Fibroblast of peridontal ligament (primary cell): Measurements from ENCODE around the gene APLF.
"Not testable (repeated sequence)": the region's sequence is repeated elsewhere in the genome, so short reads cannot be mapped to it uniquely, and the experiment has no call there.

Experiments used
- DNase-seq: peaks from one replicate; pipeline ENCODE4 v3.0.0-alpha.2; 2010; ENCODE audit errors: extremely low read depth

The APLF gene

DNA sequence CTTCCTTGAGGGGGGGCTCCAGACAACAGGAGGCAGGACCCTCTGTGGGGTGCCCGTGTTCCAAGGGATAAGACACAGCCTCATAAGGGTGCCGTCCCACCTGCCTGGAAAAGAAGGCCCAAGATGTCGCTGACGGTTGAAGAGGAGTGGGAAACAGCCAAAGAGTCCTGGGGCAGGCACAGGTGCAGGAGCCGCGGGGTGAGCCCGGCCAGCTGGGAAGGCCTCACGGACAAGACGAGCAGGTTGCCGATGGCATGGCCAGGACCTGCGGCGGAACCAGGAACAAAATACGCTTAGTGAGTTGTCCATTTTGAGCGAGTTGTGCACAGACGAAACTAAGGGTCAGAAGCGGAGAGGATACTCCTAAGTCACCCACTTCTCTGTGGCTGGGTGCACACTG, 61.8 kb downstream of the APLF start:
- DNase-seq = not testable (repeated sequence)

DNA sequence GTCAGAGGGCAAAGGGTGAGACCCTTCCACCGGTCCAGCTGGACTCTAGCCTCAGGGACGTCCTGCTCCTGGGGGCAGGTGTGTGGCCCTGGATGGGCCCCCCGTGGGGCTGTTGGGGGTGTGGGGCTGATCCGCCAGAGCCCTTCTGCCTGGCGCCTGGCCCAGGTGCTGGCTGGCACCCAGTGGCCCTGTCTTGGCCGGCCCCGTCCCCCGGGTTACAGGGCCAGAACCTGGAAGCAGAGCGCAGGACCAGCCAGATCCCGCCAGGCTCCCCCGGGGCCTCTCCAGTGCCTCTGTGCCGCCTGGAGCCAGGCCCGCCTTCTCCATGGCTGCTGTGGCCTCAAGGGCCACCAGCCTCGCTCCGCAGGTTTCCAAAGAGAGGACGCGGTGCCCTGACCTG, 62.3 kb downstream of the APLF start:
- not testable (repeated sequence) for DNase-seq

DNA sequence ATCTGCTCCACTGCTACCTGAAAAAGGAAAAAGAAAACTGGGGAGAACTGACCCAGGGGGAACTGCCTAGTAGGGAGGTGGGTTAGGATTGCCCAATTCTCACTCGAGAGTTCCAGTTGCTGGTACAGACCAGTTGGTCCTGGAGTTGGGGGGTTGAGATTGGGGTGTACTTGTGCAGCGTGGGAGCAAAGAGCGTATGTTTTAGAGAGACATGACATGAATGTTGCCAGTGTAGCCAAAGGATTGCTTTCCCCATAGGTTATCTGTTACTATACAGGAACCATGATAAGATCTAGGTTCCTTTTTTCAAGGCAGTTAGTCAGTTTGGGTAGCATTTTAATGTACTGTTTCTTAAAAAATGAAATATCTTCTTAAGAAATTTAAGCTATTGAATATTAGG, 68.6 kb downstream of the APLF start:
- DNase-seq = no peak

DNA sequence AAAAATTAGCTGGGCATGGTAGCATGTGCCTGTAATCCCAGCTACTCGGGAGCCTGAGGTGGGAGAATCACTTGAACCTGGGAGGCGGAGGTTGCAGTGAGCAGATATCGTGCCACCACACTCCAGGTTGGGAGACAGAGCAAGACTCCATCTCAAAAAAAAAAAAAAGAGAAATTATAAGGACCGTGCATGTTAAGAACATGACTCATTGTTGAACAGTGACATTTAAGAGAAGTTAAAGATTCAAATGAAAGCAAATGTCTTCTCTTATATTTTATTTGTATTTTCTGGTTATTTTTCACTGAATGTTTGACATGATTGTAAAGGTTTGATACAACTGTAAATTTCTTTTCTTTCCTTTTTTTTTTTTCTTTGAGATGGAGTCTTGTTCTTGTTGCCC, 69.6 kb downstream of the APLF start:
- DNase-seq = no peak

DNA sequence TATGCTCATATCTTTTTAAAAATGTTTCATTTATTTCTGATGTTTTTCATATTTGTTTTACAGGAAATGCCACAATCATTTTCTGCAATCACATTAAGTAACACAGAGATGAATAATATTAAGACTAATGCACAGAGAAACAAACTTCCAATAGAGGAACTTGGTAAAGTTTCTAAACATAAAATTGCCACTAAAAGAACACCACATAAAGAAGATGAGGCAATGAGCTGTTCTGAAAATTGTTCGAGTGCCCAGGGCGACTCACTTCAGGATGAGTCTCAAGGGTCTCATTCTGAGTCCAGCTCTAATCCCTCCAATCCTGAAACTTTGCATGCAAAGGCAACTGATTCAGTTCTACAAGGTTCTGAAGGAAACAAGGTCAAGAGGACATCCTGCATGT, 70.4 kb downstream of the APLF start:
- DNase-seq = peak; percentile 54

DNA sequence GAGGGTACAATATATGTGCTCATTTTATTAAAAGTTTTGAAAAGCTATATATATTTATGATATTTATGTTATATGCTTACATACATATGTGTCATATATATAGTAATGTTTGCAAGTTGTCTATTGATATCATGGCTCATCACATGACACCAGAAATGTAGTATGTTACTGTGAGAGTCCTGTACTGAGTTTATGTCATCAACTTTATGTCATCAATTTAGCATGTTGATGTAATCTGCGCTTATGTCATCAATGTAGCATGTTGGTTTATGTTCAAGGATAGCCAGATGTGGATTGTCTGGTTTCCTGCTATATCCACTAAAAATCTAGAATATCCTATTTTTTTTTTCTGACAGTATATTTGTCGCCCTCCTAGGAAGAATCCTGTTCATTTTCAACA, 77.4 kb downstream of the APLF start:
- no peak for DNase-seq

DNA sequence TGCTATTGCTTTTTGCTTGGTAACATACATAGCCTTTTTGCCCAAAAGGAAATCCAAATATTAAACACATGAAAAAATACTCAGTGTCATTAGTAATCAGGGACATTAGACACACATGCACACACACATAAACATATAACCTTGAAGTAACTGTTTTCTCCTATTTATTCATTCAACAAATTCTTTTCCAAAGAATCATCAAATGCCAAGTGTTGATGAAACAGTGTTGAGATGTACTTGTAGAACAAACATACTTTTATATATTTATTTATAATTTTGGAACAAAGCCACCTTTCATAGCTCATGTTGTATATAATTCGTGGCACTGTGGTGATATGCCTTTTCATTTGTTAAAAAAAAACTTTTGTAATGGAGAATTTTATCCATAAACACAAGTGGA, 81.0 kb downstream of the APLF start:
- DNase-seq = no peak

DNA sequence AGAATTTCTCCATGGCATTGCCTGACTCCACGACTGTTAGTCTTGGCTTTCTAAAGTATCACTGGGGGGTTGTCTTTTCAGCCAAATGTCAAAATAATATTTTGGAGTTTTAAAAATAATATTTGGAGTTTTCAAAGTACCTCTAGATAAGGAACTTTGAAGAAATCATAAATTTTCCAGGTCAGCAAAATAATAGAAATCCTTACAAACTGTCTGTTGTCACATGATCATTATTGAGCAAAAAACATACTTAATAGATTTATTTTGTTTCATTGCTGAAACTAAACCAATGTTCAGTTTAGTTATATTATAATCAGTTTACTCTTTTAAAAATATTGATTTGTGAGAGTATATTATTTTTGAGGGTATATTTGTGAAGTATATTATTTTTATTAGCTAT, 85.7 kb downstream of the APLF start:
- DNase-seq = no peak

DNA sequence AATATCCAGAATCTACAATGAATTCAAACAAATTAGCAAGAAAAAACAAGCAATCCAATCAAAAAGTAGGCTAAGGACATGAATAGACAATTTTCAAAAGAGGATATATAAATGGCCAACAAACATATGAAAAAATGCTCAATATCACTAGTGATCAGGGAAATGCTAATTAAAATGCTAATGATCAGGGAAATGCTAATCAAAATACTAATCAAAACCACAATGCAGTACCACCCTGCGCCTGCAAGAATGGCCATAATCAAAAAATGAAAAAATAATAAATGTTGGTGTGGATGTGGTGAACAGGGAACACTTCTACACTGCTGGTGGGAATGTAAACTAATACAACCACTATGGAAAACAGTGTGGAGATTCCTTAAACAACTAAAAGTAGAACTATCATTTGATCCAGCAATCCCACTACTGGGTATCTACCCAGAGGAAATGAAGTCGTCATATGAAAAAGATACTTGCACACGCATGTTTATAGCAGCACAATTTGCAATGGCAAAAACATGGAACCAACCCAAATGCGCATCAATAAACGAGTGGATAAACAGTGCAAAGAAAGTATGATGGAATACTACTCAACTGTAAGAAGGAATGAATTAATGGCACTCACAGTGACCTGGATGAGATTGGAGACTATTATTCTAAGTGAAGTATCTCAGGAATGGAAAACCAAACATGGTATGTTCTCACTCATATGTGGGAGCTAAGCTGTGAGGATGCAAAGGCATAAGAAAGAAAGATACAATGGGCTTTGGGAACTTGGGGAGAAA, 88.2 kb downstream of the APLF start:
- DNase-seq = not testable (repeated sequence)

DNA sequence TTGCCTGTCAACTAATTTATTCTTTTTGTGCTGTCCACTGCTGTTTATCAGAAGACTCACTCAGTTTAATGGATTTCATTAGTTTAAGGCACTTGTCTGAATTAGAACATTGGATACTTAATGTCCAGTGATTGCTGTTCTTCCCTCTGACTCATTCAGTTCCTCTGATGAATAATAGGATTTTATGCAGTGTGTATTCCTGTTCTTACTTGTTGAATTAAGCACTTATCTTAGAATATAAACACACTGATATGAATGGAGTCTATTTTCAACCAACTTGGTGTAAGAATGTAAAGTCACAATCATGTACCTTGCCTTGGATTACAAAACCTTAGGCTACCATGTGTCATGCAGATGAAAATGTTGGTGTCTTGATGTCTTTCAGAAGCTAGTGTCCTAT, 89.0 kb downstream of the APLF start:
- DNase-seq = no peak

DNA sequence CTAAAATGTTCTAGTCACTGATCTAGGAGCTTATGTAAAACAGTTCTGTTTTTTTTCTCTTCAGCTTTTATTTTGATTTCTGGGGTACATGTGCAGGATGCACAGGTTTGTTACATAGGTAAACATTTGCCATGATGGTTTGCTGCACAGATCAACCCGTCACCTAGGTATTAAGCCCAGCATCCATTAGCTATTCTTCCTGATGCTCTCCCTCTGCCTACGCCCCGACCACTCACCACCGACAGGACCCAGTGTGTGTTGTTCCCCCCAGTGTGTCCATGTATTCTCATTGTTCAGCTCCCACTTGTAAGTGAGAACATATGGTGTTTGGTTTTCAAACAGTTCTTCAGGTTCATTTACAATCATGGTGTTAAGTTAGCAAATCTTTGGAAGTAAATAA, 91.2 kb downstream of the APLF start:
- no peak for DNase-seq

DNA sequence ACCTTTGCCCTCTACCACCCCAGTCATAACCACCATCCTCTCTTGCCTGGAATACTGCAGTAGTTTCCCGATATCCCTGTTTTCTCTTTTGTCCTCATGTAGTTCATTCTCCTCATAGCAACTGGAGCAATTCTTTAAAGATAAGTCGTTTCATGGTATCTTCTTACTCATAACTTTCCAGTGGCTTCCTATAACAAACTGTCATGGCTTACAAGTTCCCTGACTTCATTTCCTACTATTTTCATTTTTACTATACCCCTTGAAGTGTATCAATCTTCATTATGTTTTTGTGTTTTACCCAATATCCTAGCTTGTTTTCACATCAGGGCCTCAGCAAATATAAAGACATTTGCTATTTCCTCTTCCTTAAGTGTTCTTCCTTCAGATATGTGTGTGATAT, 92.3 kb downstream of the APLF start:
- no peak for DNase-seq

DNA sequence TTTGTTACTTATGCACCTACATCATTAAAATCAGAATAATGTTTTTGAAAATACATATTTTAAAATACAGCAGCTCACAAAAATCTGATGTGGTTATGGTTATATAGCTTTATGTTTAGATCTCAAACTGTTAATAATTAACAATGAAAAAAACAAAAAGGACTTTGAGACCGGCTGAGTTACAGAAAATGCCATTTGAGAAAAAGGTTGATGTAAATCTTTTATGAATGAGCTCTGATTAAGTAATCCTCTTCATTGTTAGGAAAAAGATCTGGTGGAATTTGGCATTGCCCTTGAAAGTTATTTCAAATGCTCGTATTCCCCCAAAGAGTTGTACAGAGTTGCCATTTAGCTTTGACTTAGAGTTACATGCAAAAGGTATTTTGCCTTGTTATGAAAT, 93.2 kb downstream of the APLF start:
- no peak for DNase-seq

DNA sequence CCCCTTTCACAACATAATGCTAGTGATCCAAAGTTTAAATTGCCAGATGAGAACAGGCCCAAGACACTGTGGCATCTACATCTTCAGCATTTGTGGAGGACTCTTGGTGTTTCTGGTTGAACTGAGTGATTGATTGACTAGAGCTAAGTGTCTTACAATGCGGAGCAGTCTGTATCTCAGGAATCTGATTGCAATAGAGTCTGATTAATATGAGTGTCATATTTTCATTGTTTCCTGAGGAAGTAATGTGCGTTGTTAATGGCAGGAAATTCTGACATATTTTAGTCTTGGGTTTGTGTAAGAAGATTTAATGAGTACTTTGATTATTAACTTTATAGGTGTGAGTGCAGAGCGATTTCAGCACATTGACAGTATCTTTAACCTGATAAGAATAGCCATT, 94.0 kb downstream of the APLF start:
- DNase-seq = no peak

DNA sequence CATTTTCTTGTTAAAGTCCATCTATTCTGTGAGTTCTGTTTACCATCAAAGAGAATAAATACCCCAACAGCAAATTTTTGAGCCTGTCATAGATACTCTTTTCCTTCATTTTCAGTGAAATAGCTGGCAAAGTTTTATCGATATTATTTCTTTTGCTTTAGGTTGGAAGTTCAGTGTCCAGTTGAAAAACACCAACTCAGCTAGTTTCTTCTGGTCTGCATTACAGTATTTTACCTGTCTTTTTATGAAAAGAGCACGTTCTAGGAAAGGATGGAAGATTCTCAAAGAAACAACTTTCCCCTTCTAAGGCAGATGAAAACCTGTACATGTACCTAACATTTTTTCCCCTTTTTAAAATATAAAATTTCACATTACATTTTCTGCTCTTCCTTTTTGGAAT, 95.5 kb downstream of the APLF start:
- DNase-seq = no peak

DNA sequence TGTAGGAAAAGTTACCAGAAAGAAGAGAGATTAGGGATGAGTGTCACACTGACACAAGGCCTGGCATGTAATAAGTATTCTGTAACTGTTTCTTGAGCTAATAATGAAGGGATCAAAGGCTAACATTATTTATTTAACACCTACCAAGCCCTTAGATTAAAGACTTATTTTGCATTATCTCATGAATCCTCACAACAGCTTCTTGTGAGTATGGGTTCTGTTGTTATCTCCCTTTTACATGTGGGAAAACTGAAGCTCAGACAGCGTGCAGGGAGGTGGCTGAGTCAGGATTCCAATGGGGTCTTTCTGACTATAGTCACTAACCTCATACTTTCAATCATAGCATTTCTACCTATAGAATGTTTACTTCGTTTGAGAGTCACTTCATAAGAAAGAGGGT, 97.0 kb downstream of the APLF start:
- DNase-seq = no peak

DNA sequence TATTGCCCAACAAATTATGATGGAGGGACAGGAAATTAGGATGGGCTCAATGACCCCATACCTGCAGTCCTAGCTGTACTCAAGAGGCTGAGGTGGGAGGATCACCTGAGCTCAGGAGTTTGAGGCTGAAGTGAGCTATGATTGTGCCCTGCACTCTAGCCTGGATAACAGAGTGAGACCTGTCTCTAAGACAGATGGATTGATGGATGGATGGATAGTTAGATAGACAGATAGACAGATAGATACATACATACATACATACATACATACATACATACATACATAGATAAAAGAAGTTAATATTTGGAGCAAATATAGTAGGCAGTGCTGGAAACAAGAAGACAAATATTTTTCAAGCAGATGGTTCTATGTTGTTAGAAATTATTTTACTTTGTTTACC, 97.9 kb downstream of the APLF start:
- DNase-seq = no peak

DNA sequence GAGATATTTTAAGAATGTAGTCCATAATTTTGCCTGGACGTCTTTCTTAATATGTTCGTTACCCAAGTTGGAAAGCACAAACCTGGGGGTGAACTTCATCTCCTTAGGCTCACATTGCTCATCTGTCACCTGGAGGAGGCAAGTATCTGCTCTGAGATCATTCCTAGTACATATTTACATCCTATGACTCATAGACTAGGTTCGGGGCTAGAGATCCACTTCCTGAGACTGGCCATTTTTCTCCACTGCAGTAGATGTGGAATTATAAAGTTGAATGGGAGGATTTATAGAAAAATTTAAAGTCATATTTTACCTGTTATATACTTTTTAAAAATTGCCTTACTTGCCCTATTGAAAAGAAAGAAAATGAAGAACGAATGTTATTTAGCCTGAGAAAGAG, 98.5 kb downstream of the APLF start:
- no peak for DNase-seq

DNA sequence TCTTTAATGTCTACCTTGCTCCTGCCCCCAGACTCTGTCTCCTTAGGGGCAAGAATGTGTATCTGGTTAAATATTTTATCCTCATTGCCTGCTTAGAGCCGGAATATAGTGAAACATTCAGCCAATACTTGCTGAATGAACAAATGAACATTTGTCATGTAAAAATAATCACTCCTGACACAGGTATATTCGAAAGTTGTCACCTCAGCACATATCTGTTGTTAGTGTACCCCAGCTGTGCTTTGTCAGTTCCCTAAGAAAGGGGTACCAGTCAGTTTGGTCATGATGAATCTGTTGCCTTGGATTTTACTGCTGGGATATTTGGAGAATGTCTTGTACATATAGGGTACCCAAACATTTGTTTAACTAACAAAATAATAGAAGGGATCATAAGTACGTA, 99.0 kb downstream of the APLF start:
- DNase-seq = no peak

DNA sequence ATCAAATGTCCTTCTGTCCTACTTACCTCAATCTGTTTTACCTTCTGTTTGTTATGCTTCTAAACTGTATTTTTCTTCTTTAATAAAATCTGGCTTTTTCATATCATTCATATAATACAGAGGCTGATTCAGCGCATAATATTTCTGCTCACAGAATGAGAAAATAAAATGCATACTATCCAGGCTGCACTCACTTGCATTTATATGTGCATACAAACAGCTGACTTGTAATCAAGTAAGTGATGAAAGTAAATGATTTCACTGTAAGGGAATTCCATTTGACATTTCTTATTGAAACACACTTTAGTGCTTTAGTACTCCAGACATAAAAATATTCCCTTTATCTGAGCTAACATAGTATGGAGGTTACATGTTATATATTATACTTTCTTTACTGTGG, 100.7 kb downstream of the APLF start:
- no peak for DNase-seq

DNA sequence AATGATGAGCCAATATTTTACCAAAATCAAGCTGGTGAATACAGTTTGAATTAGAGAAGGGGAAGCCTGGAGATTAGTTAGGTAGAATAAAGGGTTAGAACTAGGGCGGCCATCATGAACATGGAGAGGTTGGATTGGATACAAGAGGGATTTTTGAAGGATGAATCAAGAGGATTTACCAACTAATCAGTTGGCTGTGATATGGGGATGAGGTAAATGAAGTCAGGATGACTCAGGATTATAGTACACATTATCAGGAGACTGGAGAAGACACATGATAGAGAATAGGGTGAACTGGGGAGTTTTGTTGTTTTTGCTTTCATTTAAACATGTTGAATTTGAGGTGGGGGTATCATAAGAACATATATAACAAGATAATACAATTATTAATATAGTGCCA, 102.2 kb downstream of the APLF start:
- DNase-seq = peak; percentile 25

DNA sequence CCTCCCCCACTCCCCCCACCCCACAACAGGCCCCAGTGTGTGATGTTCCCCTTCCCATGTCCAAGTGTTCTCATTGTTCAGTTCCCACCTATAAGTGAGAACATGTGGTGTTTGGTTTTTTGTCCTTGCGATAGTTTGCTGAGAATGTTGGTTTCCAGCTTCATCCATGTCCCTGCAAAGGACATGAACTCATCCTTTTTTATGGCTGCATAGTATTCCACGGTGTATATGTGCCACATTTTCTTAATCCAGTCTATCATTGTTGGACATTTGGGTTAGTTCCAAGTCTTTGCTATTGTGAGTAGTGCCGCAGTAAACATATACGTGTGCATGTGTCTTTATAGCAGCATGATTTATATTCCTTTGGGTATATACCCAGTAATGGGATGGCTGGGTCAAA, 103.0 kb downstream of the APLF start:
- DNase-seq = not testable (repeated sequence)

DNA sequence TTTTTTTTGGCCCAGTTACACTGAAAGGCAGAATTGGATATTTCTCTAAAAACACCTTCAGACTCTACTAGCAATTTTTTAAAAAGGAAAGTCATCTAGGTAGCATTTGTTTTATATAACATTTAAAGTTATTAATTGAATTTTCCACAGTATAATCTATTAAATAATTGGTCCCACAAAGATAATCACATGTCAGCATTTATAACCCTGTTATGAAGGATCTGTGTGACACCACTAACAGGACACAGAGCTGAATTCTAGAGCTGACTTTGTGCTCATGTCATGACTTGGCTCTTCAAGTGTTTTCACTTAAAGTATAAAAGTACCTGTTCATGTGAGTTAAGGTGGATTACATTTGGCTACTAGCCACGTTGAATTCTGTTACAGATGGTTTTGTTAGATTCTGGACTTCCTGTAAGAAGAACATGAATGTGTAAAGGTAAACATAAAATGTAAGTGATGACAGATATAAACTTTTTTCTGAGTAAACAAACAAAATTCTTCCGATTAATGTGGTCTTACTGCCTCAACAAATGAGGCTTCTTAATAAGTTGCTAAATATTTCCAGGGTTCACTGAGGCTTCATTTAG, 106.9 kb downstream of the APLF start:
- no peak for DNase-seq

DNA sequence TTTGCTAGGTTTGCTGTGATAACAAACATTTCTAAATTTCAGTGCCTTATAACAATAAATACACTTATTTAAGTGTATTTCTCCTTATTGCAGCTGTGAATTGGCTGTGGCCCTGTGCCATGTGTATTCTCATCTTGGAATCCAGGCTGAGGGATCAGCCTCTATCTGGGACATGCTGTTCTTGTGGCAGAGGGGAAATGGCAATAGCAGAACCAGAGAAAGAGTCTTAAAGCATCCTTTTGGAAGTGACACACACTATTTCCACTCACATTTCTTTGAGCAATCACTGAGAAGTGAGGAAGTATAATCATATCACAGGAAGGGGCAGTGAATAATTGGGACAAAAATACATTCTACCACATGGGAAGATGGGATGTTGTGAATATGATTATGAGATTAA, 109.8 kb downstream of the APLF start:
- DNase-seq = no peak
